Stimulated activated CD8-positive, alpha-beta memory T cell treated with anti-CD3 and anti-CD28 coated beads, Interleukin-15, amount 100 ng/mL, for 24 hours (primary cell): Measurements from ENCODE around the gene FLNA.
"Not testable (repeated sequence)": the region's sequence is repeated elsewhere in the genome, so short reads cannot be mapped to it uniquely, and the experiment has no call there.

Source experiments
- DNase-seq: peaks from one replicate; pipeline ENCODE4 v3.0.0-alpha.2; 2020; ENCODE audit warnings: low read depth

FLNA gene

DNA sequence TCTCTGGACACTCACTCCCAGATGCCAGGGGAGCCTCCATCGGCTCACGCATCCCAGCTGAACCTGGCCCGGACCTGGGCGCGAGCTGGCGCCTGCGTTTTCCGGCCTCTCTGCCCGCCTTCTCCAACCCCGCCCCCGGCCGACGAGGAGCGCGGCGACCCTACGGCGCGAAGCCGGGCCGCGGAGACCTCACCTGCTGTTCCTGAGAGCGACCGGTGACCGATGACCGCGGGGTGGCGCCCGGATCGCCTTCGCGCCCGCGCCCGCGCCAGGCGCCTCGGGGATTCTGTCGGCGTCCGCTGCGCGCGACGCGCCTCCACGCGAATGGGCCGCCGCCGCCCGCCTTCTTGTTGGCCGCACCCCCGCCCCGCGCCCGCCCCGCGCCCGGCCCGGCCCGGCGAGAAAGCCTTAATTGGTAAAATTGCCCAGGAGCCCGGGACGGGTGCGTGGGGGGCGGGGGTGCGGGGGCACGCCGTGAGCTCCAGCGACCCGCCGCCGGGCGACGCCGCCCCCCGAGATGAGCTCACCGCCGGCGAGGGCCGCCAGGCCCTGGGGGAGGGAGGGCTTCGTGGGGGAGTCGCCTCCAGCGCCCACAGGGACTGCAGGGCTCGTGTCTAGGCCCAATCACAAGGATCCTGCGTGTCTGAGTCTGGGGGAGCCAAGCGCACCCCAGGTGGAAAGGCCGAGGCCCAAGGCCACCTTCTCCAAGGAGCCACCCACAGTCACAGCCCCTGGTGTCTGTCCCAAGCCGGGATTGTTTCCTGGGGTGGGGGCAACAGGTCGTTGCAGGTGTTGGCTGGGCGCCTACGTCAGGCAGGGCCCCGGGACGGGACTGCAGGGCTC lies at the start of gene FLNA:
Gene FLNA (minus strand): TSS at position 322 of the 843 bp plus-strand sequence. CDS start 3,389 bp downstream, outside the sequence.
- no peak for DNase-seq

DNA sequence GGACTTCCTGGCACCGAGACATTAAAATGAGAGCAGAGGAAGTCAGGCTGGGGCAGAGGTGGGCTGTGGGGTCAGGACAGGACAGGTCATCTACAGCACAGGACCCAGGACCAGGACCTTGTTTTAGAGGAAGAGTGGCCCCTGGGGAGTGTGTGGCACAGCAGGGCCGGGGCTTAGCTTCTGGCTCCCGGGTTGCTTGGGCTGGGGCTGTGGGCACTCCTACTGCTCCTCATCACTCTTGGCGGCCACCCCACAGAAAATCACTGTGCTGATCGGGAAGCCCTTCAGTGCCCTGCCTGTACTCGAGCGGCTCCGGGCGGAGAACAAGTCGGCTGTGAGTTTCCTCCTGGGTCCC lies 45.9 kb upstream of the FLNA start:
- no peak for DNase-seq

DNA sequence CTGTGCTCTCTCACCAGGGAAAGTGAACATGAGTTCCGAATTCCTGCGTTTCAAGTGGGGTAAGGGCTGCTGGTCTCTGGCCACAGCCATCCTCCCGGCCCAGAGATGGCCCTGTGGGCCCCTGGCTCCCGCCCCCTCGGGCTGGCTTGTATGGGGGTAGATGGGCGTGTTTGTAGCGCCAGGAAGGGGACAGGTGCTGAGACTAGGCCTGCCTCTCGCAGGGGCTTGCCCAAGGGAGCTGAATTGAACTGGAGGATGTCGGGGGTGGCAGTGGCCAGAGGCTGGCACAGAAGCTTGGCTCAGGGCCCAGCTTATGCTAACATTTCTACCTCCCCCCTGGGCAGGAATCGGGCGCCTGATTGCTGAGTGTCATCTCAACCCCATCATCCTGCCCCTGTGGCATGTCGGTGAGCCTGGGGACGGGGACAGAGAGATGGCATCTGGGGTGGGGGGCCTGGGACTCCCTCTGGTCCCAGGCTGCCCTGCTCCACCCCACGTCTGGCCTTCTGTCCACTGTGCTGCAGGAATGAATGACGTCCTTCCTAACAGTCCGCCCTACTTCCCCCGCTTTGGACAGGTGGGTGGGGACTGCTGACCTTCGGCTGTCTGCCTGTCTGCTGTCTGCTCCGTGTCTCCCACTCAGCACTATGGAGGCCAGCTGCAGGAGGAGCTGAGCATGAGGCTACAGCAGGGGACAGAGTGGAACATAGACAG lies 45.4 kb upstream of the FLNA start:
- no peak for DNase-seq

DNA sequence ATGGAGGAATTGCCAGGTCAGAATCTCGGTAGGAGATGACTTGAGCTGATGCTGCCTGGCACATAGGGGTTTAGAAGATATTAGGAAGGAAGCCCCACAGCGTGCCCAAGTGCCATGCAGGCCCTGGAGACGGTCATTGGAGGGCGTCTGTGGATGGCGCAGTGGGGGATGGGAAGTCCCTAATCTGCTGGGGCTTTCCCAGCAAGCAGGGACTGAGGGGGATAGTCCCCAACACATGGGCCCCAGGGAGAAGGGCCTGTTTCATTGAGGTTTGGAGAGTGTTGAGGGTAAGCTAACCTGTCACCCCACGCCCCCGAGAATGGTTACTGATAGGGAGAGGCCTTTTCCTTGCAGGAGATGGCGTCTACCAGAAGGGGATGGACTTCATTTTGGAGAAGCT lies 44.8 kb upstream of the FLNA start:
- no peak for DNase-seq

DNA sequence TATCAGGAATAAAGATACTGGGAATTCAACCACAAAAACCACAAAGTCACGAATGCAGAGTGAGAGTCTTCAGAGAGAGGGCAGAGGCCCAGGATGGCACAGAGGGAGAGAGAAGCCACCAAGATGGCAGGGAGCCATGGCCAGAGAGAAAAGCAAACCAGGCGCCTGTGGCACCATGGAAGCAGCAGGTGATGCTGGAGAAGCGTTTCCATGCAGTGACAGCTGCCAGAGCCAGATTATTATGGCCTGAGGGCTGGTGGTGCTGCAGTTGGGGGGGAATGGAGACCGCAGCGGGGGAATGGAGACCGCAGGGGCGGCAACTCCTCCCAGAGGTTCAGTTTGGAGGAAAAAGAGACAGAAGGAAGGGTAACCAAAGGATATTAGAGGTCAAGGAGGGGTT lies 42.7 kb upstream of the FLNA start:
- DNase-seq: no peak

DNA sequence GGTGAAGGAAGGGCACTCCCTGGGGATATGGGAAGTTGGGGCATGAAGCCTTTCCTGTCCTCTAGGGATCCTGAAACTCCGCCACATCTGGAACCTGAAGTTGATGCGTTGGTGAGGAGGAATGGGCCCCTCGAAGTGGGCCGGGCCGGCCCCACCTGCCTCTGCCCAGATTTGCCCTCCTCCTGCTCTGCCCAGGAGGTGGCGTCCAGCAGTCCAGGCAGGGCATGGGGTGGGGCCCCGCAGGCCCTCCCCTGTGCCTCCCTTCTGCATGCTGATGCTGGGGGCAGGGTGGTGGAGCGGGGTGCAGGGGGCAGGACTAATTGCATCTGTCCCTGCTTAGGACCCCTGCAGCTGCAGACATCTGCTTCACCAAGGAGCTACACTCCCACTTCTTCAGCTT lies 38.7 kb upstream of the FLNA start:
- no peak for DNase-seq

DNA sequence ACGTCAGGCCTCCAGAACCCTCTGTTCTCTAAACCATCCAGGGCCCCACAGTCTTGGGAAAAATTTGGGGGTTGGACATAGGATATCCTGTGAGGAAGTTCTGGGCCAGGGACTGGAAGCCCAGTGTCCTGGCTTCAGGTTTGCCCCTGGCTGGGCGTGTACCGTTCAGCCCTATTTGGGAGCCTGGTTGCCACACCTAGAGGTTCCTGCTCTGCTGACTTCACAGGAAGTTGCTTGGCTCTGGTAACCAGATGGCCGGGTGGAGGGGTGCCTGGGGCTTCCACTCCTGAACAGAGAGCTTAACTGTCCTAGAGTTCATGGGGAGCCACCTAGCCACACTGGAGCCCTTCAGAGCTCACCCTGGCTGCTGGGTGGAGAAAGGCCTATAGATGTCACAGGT lies 38.0 kb upstream of the FLNA start:
- no peak for DNase-seq

GRCh38 chrX:154411981-154412340 lies 37.5 kb upstream of the FLNA start:
- no peak for DNase-seq

DNA sequence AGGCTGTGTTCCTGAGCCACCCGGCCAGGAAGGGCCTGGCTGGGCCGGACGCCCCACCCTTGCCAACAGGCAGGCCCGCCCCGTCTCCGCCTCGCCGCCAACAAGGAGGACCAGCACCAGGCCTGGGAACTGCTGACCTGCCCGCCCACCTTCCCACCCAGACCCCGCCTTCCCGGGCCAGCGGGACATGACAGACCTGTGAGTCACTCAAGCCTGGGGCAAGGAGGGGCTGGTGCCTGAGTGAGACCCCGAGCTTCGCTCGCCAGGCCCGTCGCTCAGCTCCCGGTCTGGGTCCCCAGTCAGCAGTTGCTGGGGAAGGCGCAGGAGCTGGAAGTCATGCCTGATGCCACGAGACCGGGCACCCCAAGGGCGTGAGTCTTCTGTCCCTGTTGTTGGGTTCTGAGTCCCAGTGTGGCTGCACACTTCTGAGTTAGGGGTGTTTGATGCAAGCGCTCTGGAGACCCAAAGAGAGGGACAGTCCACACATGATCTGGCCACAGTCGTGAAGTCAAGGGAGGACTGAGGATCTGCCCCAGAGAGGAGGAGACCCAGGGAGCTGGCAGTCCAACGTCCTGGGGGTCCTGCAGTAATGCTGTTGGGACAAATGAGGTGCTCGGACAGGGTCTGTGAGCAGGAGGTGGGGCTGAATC lies 34.9 kb upstream of the FLNA start, which contains the start of gene DNASE1L1:
Gene DNASE1L1 (minus strand): TSS at position 33 of the 650 bp plus-strand sequence. CDS start 3,686 bp downstream, outside the sequence.
- DNase-seq: no peak

GRCh38 chrX:154408659-154409221 lies 34.3 kb upstream of the FLNA start:
- no peak for DNase-seq

DNA sequence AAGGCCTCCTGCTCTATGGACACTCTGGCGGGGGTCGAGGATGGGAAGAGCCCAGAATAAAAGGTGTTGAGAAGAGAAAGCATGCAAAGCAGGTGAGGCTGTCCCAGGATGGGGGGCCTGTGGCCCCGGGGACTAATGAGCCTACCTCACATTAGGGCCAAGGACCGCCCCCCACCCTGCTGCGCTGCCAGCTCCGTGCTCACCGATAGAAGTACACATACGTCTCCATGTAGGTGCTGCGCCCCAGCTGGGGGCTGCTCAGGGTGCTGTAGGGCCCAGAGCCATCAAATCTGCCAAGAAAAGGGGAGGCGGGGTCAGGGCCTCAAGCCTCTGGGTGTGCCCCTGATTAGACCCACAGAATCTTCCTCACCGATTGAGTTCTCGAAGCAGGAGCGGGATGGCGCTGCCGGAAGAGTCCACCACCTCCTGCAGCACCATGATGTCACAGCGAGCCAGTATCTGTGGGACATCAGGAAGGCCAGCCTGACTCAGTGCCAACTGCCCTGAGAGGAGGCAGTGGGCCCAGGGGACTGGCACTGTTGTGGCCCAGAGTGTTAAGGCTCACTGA lies 30.3 kb upstream of the FLNA start:
- DNase-seq: no peak

- DNase-seq: no peak
These were observed 29.4 kb upstream of the FLNA start for GRCh38 chrX:154403858-154404257.

- DNase-seq: no peak
These were observed 28.8 kb upstream of the FLNA start for GRCh38 chrX:154403192-154403591.

DNA sequence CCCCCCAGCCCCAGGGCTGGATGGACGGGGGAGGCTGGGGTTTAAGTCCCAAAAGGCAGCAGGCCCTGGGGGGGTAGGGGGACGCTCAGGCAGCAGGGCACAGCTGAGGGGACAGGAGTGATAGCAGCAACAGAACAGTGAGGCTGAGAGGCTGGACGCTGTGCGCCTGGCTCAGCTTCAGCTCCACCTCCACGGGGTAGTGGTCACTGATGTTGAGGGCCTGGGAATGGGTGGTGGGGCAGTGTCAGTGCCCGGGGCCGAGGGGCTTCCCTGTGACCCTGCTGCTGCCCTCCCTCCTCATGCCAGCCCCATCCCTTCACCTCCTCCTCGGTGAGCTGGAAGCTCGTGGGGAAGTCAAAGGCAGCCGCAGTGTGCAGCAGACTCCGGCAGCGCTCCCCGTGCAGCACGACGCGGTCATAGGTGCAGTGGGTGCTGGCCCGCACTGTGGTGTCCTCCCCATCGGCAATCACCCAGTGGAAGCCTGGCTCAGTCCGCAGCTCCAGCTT lies 28.2 kb upstream of the FLNA start:
- no peak for DNase-seq

- DNase-seq: no peak
These were observed 27.6 kb upstream of the FLNA start for GRCh38 chrX:154401918-154402621.

DNA sequence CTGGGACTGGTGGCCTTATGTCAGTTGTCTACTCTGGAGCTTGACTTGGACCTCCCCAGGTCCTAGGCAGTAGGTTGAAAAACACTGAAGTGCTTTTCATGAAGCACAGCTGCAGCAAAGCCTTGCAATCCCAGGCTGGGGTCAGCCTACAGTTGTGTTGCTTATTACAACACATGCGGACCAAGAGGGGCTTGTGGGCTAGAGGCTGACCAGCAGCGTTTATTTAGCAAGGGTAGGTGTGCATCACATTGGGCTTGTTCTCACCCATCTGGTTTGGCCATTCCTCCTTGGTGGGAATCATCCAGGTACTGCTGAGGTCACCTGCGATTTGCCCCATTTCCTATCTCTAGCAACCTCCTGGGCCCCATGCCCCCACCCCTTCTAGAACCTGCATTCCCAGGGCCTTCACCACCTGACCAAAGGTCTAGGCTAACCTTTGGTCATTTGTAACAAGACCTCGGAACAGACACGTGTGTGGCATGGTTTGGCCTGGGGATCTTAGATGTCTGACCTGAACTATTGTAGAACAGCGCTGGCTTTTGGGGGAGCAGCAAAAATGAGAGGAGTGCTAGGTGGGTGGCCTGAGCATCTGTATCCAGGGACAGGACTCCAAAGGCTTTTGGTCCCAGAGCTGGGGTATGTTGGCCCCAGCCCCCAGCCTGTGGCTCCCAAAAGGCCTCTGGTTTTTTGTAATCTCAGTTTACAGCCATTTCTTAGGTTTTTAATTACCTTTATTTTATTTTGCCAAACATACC lies 26.8 kb upstream of the FLNA start:
- DNase-seq: no peak

GRCh38 chrX:154400369-154400817 lies 26.0 kb upstream of the FLNA start:
- DNase-seq: not testable (repeated sequence)

GRCh38 chrX:154399527-154400368 lies 25.3 kb upstream of the FLNA start:
- DNase-seq: no peak

GRCh38 chrX:154398668-154399526 lies 24.5 kb upstream of the FLNA start:
- DNase-seq: peak; percentile 48
